RPMI7951 (cell line): ENCODE measurements around the gene TNRC6A. TPM values are rescaled to one million over a fixed set of nuclear protein-coding genes. Genes with fewer than 3 reads are reported as not detected.
"Not testable (repeated sequence)": the region's sequence is repeated elsewhere in the genome, so short reads cannot be mapped to it uniquely, and the experiment has no call there.

ENCODE experiments used
- DNase-seq: peaks from one replicate; pipeline ENCODE4 v3.0.0-alpha.2; 2012; ENCODE audit warnings: low read depth
- total RNA-seq: library from RNA; depleted of rRNA; stranded (reverse); fragments of >200 nt; shearing (Covaris generic); gene quantifications from 2 replicates; pipeline ENCODE4 v1.2.3, GENCODE V29; 2014; rRNA removed

Gene TNRC6A
- total RNA-seq = 10.2 and 11.9 TPM in 2 replicates

GRCh38 chr16:24729243-24729950 is at the start of gene TNRC6A:
Gene TNRC6A (plus strand): TSS chr16:24729651. CDS start chr16:24729842, 191 bp downstream.
- peak; percentile 84 for DNase-seq

GRCh38 chr16:24681793-24682192 is 47.7 kb upstream of the TNRC6A start:
- DNase-seq = peak; percentile 16

GRCh38 chr16:24683250-24683649 is 46.2 kb upstream of the TNRC6A start:
- DNase-seq = no peak

- DNase-seq = no peak
Measured at GRCh38 chr16:24683847-24684493, 45.5 kb upstream of the TNRC6A start.

- peak; percentile 88 for DNase-seq
Measured at GRCh38 chr16:24685539-24686432, 43.7 kb upstream of the TNRC6A start.

GRCh38 chr16:24686678-24687077 is 42.8 kb upstream of the TNRC6A start:
- DNase-seq = no peak

GRCh38 chr16:24688359-24688758 is 41.1 kb upstream of the TNRC6A start:
- no peak for DNase-seq

- peak; percentile 66 for DNase-seq
Measured at GRCh38 chr16:24689128-24689527, 40.3 kb upstream of the TNRC6A start.

GRCh38 chr16:24692854-24693253 is 36.6 kb upstream of the TNRC6A start:
- DNase-seq = no peak

- peak; percentile 6 for DNase-seq
Measured at GRCh38 chr16:24694931-24695330, 34.5 kb upstream of the TNRC6A start.

- no peak for DNase-seq
Measured at GRCh38 chr16:24696699-24697098, 32.8 kb upstream of the TNRC6A start.

GRCh38 chr16:24698308-24698707 is 31.1 kb upstream of the TNRC6A start:
- DNase-seq = no peak

GRCh38 chr16:24699151-24699723 is 30.2 kb upstream of the TNRC6A start:
- DNase-seq = no peak

GRCh38 chr16:24700549-24701392 is 28.7 kb upstream of the TNRC6A start:
- peak; percentile 98 for DNase-seq

- DNase-seq = peak; percentile 81
Measured at GRCh38 chr16:24701521-24701951, 27.9 kb upstream of the TNRC6A start.

GRCh38 chr16:24707760-24708159 is 21.7 kb upstream of the TNRC6A start:
- DNase-seq = not testable (repeated sequence)

- no peak for DNase-seq
Measured at GRCh38 chr16:24713379-24713778, 16.1 kb upstream of the TNRC6A start.

- DNase-seq = peak; percentile 32
Measured at GRCh38 chr16:24717411-24717810, 12.0 kb upstream of the TNRC6A start.

- DNase-seq = no peak
Measured at GRCh38 chr16:24718967-24719521, 10.4 kb upstream of the TNRC6A start.

GRCh38 chr16:24721830-24722238 is 7.6 kb upstream of the TNRC6A start:
- peak; percentile 54 for DNase-seq

GRCh38 chr16:24723663-24724062 is 5.8 kb upstream of the TNRC6A start:
- no peak for DNase-seq
